Forelimb muscle (tissue), 1 donor: ENCODE measurements around the gene AGMO. TPM values are rescaled to one million over a fixed set of nuclear protein-coding genes. Genes with fewer than 3 reads are reported as not detected.
"Not testable (repeated sequence)": the region's sequence is repeated elsewhere in the genome, so short reads cannot be mapped to it uniquely, and the experiment has no call there.

Experiments
- DNase-seq: peaks from one replicate; pipeline ENCODE4 v3.0.0-alpha.2; 2013; ENCODE audit warnings: low read depth
- polyA plus RNA-seq: library from polyadenylated mRNA; unstranded; fragments of 120-200 nt; gene quantifications from one replicate; pipeline ENCODE4 v1.2.1, GENCODE V29; 2013; ENCODE audit not compliant: insufficient read length

Gene AGMO
- polyA plus RNA-seq, 1 donor: 0.24 TPM

DNA sequence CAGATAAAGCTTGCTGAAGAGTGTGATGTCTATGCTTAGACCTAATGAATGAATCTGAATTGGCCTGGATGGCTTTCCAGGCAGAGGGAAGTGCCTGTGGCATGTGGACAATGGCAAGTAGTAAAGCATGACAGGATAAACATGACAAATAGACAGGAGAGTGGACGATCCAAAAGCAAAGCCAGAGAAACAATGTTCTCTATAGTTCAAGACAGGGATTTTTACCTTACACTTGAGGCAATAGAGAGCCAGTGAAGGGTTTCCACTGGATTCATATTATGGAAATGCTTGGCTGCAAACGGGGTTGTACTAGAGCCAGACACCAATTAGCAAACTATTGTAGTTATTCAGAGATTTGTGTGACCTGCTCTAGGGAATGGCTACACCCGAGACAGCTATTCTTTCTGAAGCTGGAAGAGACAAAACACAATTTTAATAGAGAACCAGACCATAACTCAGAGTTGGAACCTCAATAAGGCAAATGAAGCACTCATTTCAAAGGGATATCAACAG lies 2.3 kb downstream of the AGMO start:
- no peak for DNase-seq

DNA sequence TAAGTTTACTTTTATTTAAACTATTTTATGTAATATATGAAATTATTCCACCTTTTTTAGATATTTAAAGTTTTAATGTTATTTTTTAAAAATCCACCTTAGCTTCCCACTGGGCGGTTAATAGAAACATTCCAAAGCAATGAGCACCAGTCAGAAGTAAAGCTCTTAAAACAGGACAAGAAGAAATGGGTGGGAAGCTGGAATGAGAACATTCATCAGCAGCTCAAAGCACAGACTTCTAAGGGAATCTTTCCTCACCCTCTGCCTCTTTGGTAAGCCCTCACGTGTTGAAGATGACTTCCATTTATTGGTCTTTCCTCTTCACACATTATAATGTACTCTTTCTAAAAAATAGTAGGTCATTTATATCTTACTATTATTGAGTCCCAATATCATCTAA lies 3.1 kb downstream of the AGMO start:
- DNase-seq: no peak

DNA sequence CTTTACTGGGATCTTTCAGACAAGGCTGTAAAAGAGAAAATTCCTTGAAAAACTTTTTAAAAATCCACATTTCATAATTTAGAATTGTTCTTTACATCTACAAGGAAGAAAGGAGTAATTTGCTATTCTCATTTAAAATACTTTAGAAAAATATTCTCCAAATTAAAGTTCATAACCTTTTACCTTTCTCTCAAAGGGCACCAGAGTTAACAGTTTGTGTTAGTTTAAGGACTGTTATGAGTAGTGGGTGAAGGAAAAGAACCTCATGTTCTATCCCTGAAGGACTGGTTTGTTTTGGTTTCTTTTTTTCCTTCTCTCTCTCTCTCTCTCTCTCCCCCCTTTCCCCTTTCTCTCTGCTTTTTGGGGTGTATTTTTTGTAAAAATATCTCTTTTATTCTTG lies 4.1 kb downstream of the AGMO start:
- DNase-seq: no peak

DNA sequence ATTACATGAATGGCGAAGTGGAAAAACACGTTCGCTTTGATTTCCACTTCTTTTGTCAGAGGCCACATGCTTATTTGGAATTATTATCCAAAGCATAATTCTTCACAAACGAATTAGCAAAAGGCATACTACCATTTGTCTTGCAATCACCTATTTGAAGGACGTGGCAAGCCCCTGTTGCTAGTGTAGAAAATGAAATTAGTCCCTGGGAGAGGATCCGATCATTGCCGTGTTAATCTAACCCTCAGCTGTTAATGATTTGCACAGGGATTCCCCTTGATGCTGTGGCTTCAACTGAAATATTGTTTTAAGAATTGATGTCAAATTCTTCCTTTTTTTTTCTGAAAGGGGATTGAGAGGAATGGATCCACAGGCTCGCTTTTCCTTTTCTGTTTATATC lies 4.6 kb downstream of the AGMO start:
- DNase-seq: no peak

DNA sequence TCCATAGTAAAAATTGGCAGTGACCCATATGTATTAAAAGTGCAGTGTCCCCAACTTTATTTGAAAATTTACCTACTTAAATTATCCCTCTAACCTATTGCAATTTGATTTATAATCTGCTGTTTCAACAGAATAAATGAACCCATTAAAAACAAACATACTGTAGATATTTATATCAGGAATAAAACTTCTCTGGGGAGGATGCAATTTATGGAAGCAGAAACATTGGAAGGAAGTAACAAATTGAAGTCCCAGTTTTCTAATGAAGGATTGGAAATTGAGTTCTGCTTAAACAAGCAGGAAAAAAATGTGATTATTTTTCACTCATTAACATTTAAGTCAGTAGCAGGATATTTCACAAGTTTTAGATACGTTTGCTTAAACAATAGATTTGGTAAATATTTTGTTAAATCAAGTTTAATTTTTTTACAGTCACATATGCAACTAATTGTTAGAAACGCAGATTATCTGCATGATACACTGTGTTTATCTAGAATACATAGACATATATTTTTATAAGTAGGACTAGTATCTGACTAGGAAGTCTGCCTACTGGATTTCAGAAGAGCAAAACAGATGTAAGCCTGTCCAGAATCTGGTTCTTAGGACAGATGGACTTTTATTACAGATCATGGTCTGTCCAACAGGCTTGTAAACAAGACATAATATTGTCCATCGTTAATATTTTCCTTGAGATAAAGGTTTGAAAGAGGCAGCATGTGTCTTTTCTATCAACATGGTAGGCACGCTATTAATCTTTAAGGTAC lies 5.3 kb downstream of the AGMO start:
- no peak for DNase-seq

DNA sequence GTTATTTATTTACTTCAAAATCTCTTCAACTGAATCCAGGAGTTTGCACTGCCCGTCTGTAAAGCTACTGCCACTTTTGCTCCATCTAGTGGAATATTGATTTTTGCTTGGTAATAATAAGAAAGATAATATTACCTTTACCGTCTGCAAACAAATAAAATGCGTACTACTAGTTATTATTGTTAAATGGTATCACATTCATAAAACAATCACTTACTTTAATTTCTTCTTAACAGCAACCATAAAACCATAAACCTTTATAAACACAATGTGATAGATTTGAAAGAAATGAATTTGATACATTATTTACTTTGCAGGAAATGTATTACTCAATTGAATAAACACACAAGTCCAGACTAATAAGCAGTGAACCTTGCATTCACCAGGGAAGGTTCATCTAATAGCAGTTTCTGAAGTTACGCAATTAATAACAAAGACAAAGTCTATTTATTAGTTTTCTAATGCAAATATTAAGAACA lies 6.4 kb downstream of the AGMO start:
- DNase-seq: peak; percentile 53

DNA sequence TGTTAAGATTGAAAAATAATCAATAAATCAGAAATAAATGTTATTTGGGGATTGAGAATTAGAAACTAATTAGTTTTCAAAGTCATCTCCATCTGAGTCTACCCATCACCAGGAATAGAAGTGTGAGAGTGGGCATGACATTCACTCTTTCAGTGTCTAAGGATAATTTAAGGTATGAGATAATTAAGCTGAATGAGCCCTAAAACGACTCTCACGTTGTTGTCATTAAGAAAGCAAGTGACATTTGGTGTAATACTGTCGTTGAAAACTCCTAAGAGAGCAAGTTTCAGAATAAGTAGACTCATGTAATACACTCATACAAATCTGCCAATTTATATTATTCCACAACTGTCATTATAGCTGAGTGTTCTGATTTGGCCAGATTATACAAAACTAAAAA lies 7.1 kb downstream of the AGMO start:
- no peak for DNase-seq

DNA sequence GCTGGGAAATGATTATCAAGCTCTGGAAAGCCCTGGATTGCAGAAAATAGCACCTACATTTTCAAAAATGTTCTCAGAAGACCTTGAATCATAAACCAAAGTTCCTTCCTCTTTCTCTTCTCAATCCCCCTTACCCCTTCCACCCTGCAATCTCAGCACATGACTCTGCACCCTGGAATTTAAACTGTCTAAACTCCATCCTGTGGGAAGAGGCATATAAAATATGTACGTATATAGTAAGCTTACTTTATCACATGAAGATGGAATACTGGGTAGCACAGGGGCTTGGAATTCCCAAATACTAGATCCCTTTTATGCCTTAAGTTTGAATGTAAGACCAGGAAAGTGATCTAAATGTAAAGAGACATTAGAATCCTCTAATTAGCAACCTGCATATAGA lies 7.7 kb downstream of the AGMO start:
- DNase-seq: no peak

DNA sequence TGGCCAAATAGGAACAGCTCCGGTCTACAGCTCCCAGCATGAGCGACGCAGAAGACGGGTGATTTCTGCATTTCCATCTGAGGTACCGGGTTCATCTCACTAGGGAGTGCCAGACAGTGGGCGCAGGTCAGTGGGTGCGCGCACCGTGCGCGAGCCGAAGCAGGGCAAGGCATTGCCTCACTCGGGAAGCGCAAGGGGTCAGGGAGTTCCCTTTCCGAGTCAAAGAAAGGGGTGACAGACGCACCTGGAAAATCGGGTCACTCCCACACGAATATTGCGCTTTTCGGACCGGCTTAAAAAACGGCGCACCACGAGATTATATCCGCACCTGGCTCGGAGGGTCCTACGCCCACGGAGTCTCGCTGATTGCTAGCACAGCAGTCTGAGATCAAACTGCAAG lies 14.5 kb downstream of the AGMO start:
- not testable (repeated sequence) for DNase-seq

DNA sequence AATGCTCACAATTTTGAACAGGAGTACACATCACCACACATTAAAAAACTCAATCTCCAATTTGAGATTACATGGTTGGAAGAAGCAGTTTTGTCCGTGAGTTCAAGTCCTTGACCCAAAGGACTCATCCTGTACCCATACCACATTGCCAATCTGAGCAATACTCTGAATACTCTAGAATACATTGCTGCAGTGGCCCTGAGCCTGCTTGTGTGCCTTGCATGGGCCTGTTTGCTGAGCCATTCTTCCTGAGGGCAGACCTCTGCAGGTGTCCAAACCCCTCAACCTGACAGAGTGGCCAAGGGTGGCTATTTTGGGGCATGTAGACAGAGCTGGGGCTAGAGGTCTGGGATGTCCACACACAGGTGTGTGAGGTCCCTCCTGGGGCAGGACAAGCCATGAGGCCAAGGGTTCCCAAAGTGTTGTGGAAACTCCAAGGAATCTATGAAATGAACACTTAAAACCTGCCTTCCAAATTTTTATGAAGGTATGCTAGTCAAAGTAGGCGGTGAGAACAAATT lies 15.5 kb downstream of the AGMO start:
- DNase-seq: no peak

DNA sequence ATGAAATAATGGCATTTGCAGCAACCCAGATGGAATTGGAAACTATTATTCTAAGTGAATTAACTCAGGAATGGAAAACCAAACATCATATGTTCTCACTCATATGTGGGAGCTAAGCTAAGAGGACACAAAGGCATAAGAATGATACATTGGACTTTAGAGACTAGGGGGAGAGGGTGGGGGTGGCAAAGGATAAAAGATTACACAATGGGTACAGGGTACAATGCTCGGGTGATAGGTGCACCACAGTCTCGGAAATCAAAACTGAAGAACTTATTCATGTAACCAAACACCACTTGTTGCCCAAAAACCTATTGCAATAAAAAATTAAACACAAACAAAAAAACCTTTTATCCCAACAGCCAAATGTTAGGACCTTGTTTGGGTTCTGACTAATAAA lies 17.8 kb downstream of the AGMO start:
- DNase-seq: no peak

DNA sequence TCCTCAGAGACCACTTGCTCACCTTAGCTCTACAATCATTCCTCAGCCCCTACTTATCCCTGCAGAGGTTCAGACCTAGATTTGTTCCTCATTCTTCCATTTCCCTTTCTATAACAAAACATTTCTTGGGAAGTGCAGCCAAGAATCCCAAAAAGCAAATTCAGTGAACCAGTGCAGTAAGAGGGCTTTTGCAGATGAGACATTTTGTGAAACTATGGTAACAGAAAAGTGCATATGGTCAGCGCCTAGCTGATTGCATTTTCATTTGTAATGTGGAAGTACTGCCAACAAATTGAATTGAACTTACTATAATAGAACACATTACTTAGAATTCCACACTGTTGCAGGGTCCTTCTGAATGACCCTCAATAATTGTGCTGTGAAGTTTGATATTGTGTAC lies 18.6 kb downstream of the AGMO start:
- peak; percentile 35 for DNase-seq

DNA sequence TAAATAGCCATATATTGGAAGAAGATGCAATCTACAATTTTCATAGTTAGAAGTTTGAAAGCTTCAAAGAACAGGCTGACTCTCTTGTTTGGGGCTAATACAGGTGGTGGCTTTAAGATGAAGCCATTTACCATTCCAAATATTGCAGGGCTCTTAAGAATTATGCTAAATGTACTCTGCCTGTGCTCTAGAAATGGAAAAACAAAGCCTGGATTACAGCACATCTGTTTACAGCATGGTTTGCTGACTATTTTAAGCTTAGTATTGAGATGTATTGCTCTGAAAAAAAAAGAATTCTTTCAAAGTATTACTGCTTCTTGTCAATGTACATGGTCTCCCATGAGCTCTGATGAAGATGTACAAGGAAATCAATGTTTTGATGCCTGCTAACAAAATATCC lies 34.2 kb downstream of the AGMO start:
- no peak for DNase-seq

DNA sequence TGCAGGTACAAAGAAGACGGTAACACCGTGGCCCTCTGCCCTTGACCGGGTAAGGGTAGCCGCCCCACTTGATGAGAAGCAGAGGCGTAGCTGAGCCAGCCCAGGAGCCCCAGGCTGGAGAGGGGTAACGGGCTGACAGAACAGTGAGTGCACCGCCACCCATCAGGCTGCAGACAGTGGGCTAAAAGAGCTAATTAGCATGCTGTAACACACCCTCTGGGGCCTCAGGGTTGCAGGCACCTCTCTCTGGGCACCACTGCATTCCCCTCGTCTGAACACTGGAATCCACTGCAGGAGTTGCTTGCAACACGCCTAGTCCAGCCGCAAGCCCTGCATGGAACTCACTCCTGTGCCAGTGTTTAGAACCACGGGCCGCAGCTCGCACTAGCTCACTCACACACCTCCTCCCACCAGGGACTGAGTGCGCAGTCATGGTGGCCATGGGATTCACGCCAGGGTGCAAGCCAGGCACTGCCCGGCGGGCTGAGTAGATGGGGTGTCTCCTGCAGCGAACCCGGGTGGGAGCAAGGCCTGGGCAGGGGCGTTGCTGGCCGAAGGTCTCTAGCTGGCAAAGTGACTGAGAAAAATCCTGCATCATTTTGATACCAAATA lies 36.1 kb downstream of the AGMO start:
- DNase-seq: no peak

DNA sequence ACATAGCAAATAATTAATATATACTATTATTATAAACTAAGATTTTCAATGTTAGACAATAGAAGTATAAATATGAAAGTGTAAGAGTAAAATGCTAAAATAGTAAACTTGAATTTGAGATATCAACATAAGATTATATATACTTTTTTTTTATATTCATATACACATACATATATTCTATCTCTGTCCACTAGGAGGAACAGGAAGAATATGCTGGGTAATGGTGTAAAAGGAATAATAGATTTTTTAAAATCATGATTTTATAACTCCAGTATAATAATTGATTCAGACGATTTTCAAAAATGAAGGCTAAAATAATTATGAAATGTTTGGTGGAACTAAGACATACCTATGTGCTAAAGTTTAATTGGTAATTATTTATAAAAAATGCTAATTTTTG lies 37.7 kb downstream of the AGMO start:
- DNase-seq: no peak

DNA sequence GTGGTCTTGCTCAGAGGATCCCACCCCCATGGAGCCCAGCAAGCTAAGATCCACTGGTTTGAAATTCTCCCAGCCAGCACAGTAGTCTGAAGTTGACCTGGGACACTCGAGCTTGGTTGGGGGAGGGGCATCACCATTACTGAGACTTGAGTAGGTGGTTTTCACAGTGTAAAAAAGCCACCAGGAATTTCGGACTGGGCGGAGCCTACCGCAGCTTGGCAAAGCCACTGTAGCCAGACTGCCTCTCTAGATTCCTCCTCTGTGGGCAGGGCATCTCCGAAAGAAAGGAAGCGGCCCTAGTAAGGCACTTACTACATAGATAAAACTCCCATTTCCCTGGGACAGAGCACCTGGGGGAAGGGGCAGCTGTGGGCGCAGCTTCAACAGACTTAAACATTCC lies 44.0 kb downstream of the AGMO start:
- not testable (repeated sequence) for DNase-seq

DNA sequence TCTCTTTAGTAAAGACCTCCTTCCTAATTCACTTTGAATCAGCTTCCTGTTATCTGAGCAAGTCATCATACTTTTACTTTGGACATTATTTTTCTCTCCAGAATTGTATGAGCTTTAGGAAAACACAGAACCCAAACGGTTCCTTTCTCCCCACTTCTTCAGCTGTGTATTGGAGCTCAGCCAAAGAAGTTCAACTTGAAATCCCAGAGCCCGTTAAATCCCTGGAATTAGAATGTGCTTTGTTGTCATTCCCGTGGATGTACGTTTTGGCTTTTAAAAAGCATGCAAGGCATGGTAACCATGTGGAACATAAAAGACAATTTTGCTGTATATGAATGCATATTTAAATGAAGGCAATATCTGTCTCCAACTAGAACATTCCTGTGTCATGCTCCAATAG lies 46.6 kb downstream of the AGMO start:
- DNase-seq: peak; percentile 66

DNA sequence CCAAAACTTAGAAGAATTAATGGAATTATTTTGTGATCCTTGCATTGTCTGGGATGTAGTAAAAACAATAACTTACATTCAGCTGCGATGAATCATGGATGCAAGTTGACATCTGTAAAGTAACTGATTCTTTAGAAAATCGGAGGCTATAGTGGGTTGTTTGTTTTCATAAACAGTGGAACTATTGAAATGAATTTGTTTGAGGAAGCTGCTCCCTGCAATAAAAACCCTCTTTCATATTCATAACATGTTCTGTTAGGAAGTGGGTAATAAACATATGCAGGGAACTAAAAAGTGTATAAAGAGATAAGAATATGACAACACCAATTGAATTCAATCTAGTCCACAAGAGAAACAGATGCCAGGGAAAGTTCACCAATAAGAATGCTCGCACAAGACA lies 53.6 kb downstream of the AGMO start:
- DNase-seq: no peak

DNA sequence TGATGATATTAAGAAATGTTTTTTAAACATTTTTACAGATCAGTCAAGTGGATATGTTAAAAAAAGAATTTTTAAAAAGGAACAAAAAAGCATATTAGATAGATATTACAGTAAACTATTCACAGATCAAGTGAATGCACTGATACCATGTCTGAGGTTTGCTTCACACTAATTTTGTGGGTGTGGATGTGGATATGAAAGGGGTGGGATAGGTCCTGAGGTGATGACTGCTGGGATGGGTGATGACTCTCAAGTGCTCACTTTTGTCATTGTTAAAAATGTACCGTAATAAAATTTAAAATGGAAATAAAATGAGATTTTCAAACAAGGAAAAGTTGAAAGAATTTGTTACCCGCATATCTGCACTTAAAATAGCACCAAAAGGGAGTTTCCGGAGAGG lies 54.1 kb downstream of the AGMO start:
- DNase-seq: no peak

DNA sequence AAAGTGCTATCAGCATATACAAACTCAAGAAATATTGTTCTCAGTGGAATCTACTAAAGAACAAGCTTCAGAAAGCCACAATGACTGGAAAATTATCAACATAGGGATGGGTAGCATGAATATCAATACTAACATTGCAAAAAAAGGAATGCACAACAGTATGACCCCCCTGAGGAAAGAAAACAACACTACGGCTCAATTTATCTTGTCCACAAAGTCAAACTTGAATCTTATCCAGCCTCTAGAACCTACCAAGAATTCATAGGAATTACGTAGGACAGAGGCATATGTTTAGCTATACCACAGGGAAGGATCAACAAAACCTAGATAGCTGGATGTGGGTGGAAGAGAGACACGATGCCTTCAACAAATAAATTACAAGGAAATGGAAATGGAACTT lies 54.6 kb downstream of the AGMO start:
- DNase-seq: no peak

DNA sequence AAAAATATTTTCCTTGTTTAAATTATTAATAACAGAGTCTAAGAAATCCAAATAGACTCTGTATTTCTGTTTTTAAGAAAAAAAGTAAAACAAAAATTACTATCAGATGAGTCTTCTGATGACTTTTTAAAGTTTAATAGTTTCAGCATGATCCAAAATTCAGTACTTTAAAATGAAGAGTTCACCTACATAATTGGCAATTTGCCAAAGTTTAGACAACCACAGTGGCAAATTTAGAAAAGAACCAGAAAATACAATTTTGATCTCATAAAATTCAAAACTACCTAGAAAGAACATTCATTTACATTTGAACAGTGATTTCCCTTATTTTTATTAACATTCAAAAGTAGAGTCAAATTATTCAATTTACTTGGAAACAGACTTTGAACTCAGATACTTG lies 56.1 kb downstream of the AGMO start:
- DNase-seq: no peak

DNA sequence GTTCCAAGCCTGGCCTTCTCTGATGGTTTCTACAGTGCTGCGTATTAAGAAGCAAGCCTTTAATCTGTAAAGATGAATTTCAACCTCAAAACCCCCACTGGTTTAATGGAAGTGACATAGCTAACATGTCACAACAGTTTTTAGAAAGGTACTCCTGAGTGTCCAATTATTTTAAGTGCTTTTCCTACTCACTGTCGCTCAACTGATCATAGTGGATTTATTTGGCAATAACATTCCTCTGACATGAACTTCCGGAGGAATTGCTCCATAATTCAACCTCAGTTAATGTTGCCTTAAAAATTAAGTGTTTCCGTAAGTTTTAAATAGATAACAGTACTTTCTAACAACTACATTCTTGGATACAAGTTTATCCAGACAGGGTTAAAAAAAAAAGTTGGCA lies 57.5 kb downstream of the AGMO start:
- no peak for DNase-seq

DNA sequence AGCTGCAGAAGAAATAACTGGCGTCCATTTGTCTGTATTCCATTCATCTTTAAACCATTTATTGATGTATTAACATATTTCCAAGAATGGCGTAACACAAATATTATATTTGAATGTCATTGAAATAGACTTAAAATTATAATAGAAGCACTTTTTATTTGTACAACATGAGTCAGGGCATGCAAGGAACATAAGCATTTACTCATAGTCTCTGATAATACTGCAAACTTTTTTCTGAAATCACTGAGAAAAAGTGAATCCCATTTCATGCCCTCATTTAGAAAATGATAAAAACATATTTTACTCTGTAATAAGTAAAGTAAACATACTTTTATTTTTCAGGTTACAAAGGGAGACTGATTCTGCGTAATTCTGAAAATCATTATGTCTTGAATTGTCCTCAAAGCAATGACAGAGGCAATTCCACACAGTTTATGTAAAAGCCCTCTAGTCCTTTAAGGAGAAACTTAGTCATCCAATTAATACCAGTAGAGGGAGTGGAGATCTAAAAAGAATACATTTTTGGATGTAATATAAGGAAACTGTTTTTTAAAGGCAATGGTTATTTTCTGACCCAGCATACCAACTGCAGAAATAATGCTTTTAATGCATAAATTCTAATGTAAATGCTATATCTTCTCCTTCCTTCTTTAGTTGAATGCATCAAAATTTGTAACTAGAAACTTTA lies 58.1 kb downstream of the AGMO start:
- no peak for DNase-seq
